Measurements from ENCODE around the gene CD81. TPM values are rescaled to one million over a fixed set of nuclear protein-coding genes. Genes with fewer than 3 reads are reported as not detected.
A peak's percentile ranks its signal among the peaks of the same experiment; 100 is the strongest.

The CD81 gene
- 100 to 1,000 TPM; 263 to 292 (median 263) TPM for total RNA-seq
- total RNA-seq (2013): 126 TPM

DNA sequence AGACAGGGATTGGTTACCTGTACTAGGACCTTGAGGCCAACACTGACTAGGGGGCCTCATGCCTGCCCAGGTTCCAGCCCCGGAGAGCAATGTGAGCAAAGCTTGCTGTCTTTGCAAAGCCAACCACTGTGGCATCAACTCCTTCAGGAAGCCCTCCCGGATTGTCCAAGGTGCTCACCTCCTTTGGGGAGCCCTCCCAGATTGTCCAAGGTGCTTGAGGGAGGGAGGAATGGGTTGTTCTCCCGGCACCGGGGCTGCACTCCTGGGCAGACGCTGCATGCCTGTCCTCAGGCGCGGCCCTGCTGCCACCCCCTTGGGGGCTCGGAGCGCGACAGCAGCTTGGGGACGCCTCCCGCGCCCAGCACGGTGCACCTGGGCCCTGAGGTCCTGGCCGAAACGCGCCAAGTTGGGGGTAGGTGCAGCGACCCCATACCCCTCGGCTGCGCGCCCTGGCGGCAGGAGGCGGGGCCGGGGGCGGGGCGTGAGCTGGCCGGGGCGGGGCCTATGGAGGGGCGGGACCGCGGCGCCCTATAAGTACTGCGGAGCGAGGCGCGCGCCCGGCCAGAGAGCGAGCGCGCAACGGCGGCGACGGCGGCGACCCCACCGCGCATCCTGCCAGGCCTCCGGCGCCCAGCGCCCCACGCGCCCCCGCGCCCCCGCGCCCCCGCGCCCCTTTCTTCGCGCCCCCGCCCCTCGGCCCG lies at the start of gene CD81:
Gene CD81, plus strand, starts transcription at position 560 of the 701 bp plus-strand sequence. CDS start 240 bp downstream, outside the sequence.
- Histone ChIP-seq H3K4me1 (ENCODE audit: control insufficient read depth, insufficient read depth, low read length) (peaks cover 48% of the 10 kb centered on the region), H3K27ac (ENCODE audit: low read length) (peak within 1 kb of the TSS; percentile 73), H3K9me3 (ENCODE audit: control insufficient read depth, insufficient read depth, low read length) (no peaks in the 10 kb centered on the region), H3K4me3 (ENCODE audit: low read length) (peak within 1 kb of the TSS; percentile 95), H3K36me3 (ENCODE audit: control insufficient read depth, insufficient read depth, low read length) (peaks cover 2% of the 10 kb centered on the region), H3K27me3 (ENCODE audit: control insufficient read depth, insufficient read depth, low read length) (no peaks in the 10 kb centered on the region)
- H3K4me3 Mint-ChIP-seq: peak within 1 kb of the TSS; percentile 88
- H3K27ac Mint-ChIP-seq: peak within 1 kb of the TSS; percentile 71 to 88
- intact Hi-C loops (cut with micrococcal nuclease): loop anchor here (1.0 kb wide), 1 partner anchor 23 kb away; the partner anchor contains the start of gene TSSC4
- TF ChIP-seq, protein P1, sequence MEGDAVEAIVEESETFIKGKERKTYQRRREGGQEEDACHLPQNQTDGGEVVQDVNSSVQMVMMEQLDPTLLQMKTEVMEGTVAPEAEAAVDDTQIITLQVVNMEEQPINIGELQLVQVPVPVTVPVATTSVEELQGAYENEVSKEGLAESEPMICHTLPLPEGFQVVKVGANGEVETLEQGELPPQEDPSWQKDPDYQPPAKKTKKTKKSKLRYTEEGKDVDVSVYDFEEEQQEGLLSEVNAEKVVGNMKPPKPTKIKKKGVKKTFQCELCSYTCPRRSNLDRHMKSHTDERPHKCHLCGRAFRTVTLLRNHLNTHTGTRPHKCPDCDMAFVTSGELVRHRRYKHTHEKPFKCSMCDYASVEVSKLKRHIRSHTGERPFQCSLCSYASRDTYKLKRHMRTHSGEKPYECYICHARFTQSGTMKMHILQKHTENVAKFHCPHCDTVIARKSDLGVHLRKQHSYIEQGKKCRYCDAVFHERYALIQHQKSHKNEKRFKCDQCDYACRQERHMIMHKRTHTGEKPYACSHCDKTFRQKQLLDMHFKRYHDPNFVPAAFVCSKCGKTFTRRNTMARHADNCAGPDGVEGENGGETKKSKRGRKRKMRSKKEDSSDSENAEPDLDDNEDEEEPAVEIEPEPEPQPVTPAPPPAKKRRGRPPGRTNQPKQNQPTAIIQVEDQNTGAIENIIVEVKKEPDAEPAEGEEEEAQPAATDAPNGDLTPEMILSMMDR (IDR thresholded peaks at IDR 0.05): no peak
- H3K4me1 Mint-ChIP-seq: peaks cover 30 to 46% of the 10 kb centered on the region in 2 donors
- peaks cover 0 to 3% of the 10 kb centered on the region in 2 donors for H3K27me3 Mint-ChIP-seq (ENCODE audit: low read depth in 2 of 2)
- peak; percentile 73 to 79 (median 74) for ATAC-seq
- no peaks in the 10 kb centered on the region for H3K36me3 Mint-ChIP-seq
- 7% methylated on average over 65 of the region's 65 CpGs for WGBS (ENCODE audit: insufficient coverage)
- DNase-seq: peak; percentile 69 to 83
- H3K9me3 Mint-ChIP-seq: no peaks in the 10 kb centered on the region

GRCh38 chr11:2328021-2328420 lies 49.1 kb upstream of the CD81 start:
- Histone ChIP-seq H3K9me3 (ENCODE audit: control insufficient read depth, insufficient read depth, low read length) (peaks cover 10% of the 10 kb centered on the region), H3K4me3 (ENCODE audit: low read length) (no peak overlapping the region), H3K4me1 (ENCODE audit: control insufficient read depth, insufficient read depth, low read length) (no peaks in the 10 kb centered on the region), H3K27ac (ENCODE audit: low read length) (no peak overlapping the region), H3K27me3 (ENCODE audit: control insufficient read depth, insufficient read depth, low read length) (peaks cover 7% of the 10 kb centered on the region), H3K36me3 (ENCODE audit: control insufficient read depth, insufficient read depth, low read length) (no peaks in the 10 kb centered on the region)
- ATAC-seq (no peak), DNase-seq (no peak)
- WGBS (ENCODE audit: insufficient coverage): 92% methylated on average over 11 of the region's 11 CpGs
- intact Hi-C loops (cut with micrococcal nuclease): no loop called here
- Mint-ChIP-seq H3K4me3 (no peak overlapping the region), H3K36me3 (no peaks in the 10 kb centered on the region), H3K27me3 (ENCODE audit: low read depth in 2 of 2) (peaks cover 16 to 48% of the 10 kb centered on the region in 2 donors), H3K27ac (no peak overlapping the region), H3K4me1 (no peaks in the 10 kb centered on the region), H3K9me3 (peaks cover 0 to 3% of the 10 kb centered on the region in 2 donors)
- TF ChIP-seq, protein P1 (IDR thresholded peaks at IDR 0.05): no peak

DNA sequence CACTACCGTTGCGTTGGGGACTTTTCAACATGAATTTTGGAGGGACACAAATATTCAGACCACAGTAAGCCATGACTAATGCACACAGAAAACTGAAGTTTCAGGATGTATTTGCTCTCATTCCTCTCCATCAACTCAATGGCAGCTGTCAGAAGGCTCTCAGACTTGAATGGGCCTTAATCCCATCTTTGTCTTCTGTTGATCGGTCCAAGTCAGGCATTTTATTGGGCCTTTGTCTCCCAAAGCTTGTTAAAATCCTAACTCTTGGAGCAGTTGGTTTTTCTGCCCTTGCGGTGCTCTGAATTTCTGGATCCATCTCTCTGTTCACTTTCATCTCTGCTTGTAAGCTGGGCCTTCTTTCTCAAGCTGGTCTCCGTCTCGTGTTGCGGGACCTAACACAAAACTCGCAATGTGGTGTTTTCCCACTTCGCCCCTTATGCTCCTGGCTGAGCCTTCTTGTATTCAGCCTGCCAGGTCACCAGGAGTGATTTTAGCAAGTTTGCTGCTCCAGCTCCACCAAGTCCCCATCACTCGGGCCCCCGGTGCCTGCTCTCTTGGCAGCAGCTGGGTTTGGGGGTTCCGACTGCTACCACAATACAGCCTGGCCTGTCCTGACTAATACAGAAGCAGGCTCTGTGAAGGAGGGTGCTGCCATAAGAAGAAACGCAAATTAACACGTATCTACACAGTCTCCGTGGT lies 48.3 kb upstream of the CD81 start:
- DNase-seq (no peak), ATAC-seq (no peak)
- TF ChIP-seq, protein P1 (IDR thresholded peaks at IDR 0.05): no peak
- Histone ChIP-seq H3K36me3 (ENCODE audit: control insufficient read depth, insufficient read depth, low read length) (no peaks in the 10 kb centered on the region), H3K4me3 (ENCODE audit: low read length) (no peak overlapping the region), H3K27ac (ENCODE audit: low read length) (no peak overlapping the region), H3K4me1 (ENCODE audit: control insufficient read depth, insufficient read depth, low read length) (no peaks in the 10 kb centered on the region), H3K9me3 (ENCODE audit: control insufficient read depth, insufficient read depth, low read length) (peaks cover 10% of the 10 kb centered on the region), H3K27me3 (ENCODE audit: control insufficient read depth, insufficient read depth, low read length) (peaks cover 7% of the 10 kb centered on the region)
- no peaks in the 10 kb centered on the region for H3K9me3 Mint-ChIP-seq
- H3K36me3 Mint-ChIP-seq: no peaks in the 10 kb centered on the region
- no peaks in the 10 kb centered on the region for H3K4me1 Mint-ChIP-seq
- 92% methylated on average over 15 of the region's 15 CpGs for WGBS (ENCODE audit: insufficient coverage)
- no peak overlapping the region for H3K4me3 Mint-ChIP-seq
- H3K27me3 Mint-ChIP-seq (ENCODE audit: low read depth in 2 of 2): peaks cover 16 to 42% of the 10 kb centered on the region in 2 donors
- intact Hi-C loops (cut with micrococcal nuclease): no loop called here
- H3K27ac Mint-ChIP-seq: no peak overlapping the region

All from natural killer cell (primary cell).